GM23338 (cell line): Measurements from ENCODE around the gene TAGLN. TPM values are rescaled to one million over a fixed set of nuclear protein-coding genes. Genes with fewer than 3 reads are reported as not detected.
A peak's percentile ranks its signal among the peaks of the same experiment; 100 is the strongest.
"Not testable (repeated sequence)": the region's sequence is repeated elsewhere in the genome, so short reads cannot be mapped to it uniquely, and the experiment has no call there.

Experiments
- ATAC-seq: fragments of 200-7000 bp; cut with Tn5 transposase; 3 replicates; pipeline ENCODE4 v1.9.1; 2020
- DNase-seq: peaks from one replicate; pipeline ENCODE4 v3.0.0-alpha.2; 2015; ENCODE audit warnings: low spot score
- H2AFZ ChIP-seq: fragments of 200-600 bp; sonication (generic); 2 replicates; pipeline ENCODE4 v1.8.0; 2016; ENCODE audit warnings: antibody characterized with exemption, mild to moderate bottlenecking, moderate library complexity
- H3F3A ChIP-seq: fragments of 200-600 bp; sonication (generic); replicated peaks from 2 replicates; pipeline ENCODE4 v1.8.0; 2017; ENCODE audit warnings: antibody characterized with exemption, mixed run types, low read depth
- H3K27ac ChIP-seq: fragments of 200-600 bp; sonication (generic); 2 replicates; pipeline ENCODE4 v1.6.1; 2016; ENCODE audit warnings: low read depth
- H3K27me3 ChIP-seq: fragments of 200-600 bp; sonication (generic); 2 replicates; pipeline ENCODE4 v1.8.0; 2016; ENCODE audit warnings: mild to moderate bottlenecking, mixed run types, moderate library complexity; ENCODE audit not compliant: insufficient read depth
- H3K36me3 ChIP-seq: fragments of 200-600 bp; sonication (generic); 2 replicates; pipeline ENCODE4 v1.8.0; 2016; ENCODE audit warnings: mild to moderate bottlenecking; ENCODE audit not compliant: insufficient read depth
- H3K4me1 ChIP-seq: fragments of 200-600 bp; sonication (generic); 2 replicates; pipeline ENCODE4 v1.8.0; 2016; ENCODE audit warnings: mild to moderate bottlenecking, moderate library complexity; ENCODE audit not compliant: insufficient read depth
- H3K4me2 ChIP-seq: fragments of 200-600 bp; sonication (generic); 2 replicates; pipeline ENCODE4 v1.7.1; 2017; ENCODE audit warnings: mixed run types
- H3K4me3 ChIP-seq: fragments of 200-600 bp; sonication (generic); 2 replicates; pipeline ENCODE4 v1.6.1; 2016; ENCODE audit warnings: mixed run types
- H3K79me2 ChIP-seq: fragments of 200-600 bp; sonication (generic); replicated peaks from 2 replicates; pipeline ENCODE4 v1.8.0; 2017; ENCODE audit warnings: mild to moderate bottlenecking; ENCODE audit not compliant: insufficient read depth
- H3K9me2 ChIP-seq: fragments of 200-600 bp; sonication (generic); 2 replicates; pipeline ENCODE4 v1.8.0; 2017; ENCODE audit not compliant: insufficient read depth
- H4K20me1 ChIP-seq: fragments of 200-600 bp; sonication (generic); replicated peaks from 2 replicates; pipeline ENCODE4 v1.8.0; 2017; ENCODE audit warnings: mild to moderate bottlenecking; ENCODE audit not compliant: insufficient read depth
- H3K27ac Mint-ChIP-seq: 2 replicates; pipeline ENCODE4 v1.8.0; 2020; ENCODE audit warnings: inconsistent platforms, mild to moderate bottlenecking, moderate library complexity, mixed read lengths
- H3K27me3 Mint-ChIP-seq: 3 replicates; pipeline ENCODE4 v1.8.0; 2022; ENCODE audit warnings: low read depth, mild to moderate bottlenecking, moderate library complexity, mixed read lengths, inconsistent platforms; ENCODE audit not compliant: insufficient read depth, poor library complexity
- H3K36me3 Mint-ChIP-seq: 3 replicates; pipeline ENCODE4 v1.8.0; 2021; ENCODE audit warnings: low read depth, mild to moderate bottlenecking, inconsistent platforms, moderate library complexity, mixed read lengths
- H3K4me1 Mint-ChIP-seq: 3 replicates; pipeline ENCODE4 v1.8.0; 2020; ENCODE audit warnings: mild to moderate bottlenecking, inconsistent platforms, mixed read lengths
- H3K4me3 Mint-ChIP-seq: 3 replicates; pipeline ENCODE4 v1.8.0; 2021; ENCODE audit warnings: moderate library complexity, mild to moderate bottlenecking, inconsistent platforms, mixed read lengths
- H3K9me3 Mint-ChIP-seq: 3 replicates; pipeline ENCODE4 v1.8.0; 2020; ENCODE audit warnings: moderate library complexity, mild to moderate bottlenecking, inconsistent platforms, mixed read lengths
- CREB1 ChIP-seq: fragments of 250-450 bp; sonication (Bioruptor Pico); IDR thresholded peaks from 2 replicates; pipeline ENCODE4 v1.5.0; 2020; ENCODE audit warnings: low read depth, mild to moderate bottlenecking, moderate library complexity
- ETS1 ChIP-seq: IDR thresholded peaks from 2 replicates; pipeline ENCODE4 v1.6.1; 2016; ENCODE audit warnings: antibody characterized with exemption
- POLR2AphosphoS5 ChIP-seq: IDR thresholded peaks from 2 replicates; pipeline ENCODE4 v1.6.1; 2016; ENCODE audit warnings: antibody characterized with exemption, low read depth
- STAT1 ChIP-seq: IDR thresholded peaks from one replicate; pipeline ENCODE4 v1.6.1; 2016; ENCODE audit warnings: antibody characterized with exemption; ENCODE audit not compliant: unreplicated experiment
- ZNF114 ChIP-seq: fragments of 250-450 bp; sonication (Bioruptor Pico); IDR thresholded peaks from 2 replicates; pipeline ENCODE4 v1.5.0; 2020; ENCODE audit warnings: mild to moderate bottlenecking, moderate library complexity
- polyA plus RNA-seq: library from polyadenylated mRNA; unstranded; fragments of >200 nt; fragmentation: Nextera tagmentation; extraction: Ambion mirVana; gene quantifications from 2 replicates; pipeline ENCODE4 v1.2.1, GENCODE V29; 2016
- total RNA-seq: library from RNA; depleted of rRNA; stranded (reverse); fragments of >200 nt; shearing (Covaris generic); gene quantifications from 2 replicates; pipeline ENCODE4 v1.2.3, GENCODE V29; 2014
- TF ChIP-seq, protein P1 (sequence below), 2 experiments: fragments of 200-600 bp in 1 of 2; sonication (generic) in 1 of 2; conservative IDR thresholded peaks; 2 replicates each; pipeline versions ENCODE4 v1.5.1 to v1.6.1; 2016 to 2017; ENCODE audit warnings: antibody characterized with exemption in 2 of 2, low read depth in 2 of 2, mild to moderate bottlenecking in 2 of 2, moderate library complexity in 1 of 2
- TF ChIP-seq, protein P2 (sequence below): IDR thresholded peaks from one replicate; pipeline ENCODE4 v1.6.1; 2018; ENCODE audit warnings: antibody characterized with exemption; ENCODE audit not compliant: unreplicated experiment

TAGLN gene
- total and polyA plus RNA-seq, 2 experiments from 2014 or later: 86.8 to 130 TPM

DNA sequence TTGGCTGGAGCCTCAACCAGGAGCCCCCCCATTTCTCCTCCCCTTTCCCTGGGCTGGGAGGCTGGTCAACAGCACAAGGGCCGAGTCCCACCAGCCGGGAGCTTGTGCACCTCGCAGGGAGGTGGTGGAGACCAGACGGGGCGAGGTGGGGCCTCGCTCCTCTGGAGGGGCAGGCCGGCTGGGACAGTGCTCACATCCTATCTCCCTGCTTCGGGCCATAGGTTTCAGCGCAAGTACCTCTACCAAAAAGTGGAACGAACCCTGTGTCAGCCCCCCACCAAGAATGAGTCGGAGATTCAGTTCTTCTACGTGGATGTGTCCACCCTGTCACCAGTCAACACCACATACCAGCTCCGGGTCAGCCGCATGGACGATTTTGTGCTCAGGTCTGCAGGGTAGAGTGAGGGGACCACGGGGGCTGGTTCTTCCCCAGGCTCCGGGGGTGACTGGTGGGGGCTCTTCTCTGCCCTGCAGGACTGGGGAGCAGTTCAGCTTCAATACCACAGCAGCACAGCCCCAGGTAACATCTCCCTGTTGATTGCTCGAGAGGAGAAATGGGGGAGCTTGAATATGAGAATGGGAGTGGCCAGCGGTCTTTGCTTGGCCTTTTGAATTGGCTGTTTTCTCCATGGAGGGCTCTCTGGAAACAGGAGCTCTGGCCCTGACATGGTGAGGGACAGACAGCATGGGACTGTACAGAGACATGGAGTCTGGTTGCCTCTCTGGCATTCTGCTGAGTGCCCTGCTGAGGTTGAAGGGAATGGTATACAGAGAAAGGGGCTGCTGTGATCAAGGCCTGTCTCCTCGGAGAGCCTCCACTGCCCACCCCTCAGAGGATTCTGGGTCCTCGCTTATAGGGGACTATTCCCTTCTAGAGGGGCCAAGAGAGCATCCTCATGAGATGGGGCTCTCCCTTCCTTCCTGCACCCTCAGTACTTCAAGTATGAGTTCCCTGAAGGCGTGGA lies 17.3 kb upstream of the TAGLN start:
- no peak for DNase-seq
- no peak overlapping the region for H3K4me3 Mint-ChIP-seq
- no peaks in the 10 kb centered on the region for H3K9me3 Mint-ChIP-seq

GRCh38 chr11:117182551-117182935 lies 16.6 kb upstream of the TAGLN start:
- Mint-ChIP-seq H3K36me3 (peaks cover 2% of the 10 kb centered on the region; the same call in 2 of the 3 replicates), H3K27ac (no peak overlapping the region), H3K4me3 (no peak overlapping the region; the same call in 2 of the 3 replicates), H3K4me1 (peaks cover 26% of the 10 kb centered on the region), H3K9me3 (no peaks in the 10 kb centered on the region), H3K27me3 (peaks cover 20% of the 10 kb centered on the region)
- H3K27ac ChIP-seq: no peak overlapping the region
- no peak overlapping the region for H3K4me2 ChIP-seq
- TF ChIP-seq STAT1 (no peak), CREB1 (no peak), ETS1 (no peak), ZNF114 (CRISPR knock-in tag) (no peak)
- TF ChIP-seq, protein P1, sequence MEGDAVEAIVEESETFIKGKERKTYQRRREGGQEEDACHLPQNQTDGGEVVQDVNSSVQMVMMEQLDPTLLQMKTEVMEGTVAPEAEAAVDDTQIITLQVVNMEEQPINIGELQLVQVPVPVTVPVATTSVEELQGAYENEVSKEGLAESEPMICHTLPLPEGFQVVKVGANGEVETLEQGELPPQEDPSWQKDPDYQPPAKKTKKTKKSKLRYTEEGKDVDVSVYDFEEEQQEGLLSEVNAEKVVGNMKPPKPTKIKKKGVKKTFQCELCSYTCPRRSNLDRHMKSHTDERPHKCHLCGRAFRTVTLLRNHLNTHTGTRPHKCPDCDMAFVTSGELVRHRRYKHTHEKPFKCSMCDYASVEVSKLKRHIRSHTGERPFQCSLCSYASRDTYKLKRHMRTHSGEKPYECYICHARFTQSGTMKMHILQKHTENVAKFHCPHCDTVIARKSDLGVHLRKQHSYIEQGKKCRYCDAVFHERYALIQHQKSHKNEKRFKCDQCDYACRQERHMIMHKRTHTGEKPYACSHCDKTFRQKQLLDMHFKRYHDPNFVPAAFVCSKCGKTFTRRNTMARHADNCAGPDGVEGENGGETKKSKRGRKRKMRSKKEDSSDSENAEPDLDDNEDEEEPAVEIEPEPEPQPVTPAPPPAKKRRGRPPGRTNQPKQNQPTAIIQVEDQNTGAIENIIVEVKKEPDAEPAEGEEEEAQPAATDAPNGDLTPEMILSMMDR (conservative IDR thresholded peaks at IDR 0.05; ENCODE audit: low read depth in 2 of 2): no peak
- H3K9me2 ChIP-seq: no peaks in the 10 kb centered on the region
- peaks cover 20% of the 10 kb centered on the region for H3F3A ChIP-seq
- peaks cover 24% of the 10 kb centered on the region for H3K4me1 ChIP-seq
- no peak overlapping the region for H2AFZ ChIP-seq
- H3K27me3 ChIP-seq: no peaks in the 10 kb centered on the region
- ATAC-seq (no peak), DNase-seq (no peak)
- no peaks in the 10 kb centered on the region for H4K20me1 ChIP-seq
- peaks cover 5% of the 10 kb centered on the region; the same call in 1 of the 2 replicates for H3K79me2 ChIP-seq
- no peaks in the 10 kb centered on the region for H3K36me3 ChIP-seq
- H3K4me3 ChIP-seq: no peak overlapping the region

More for the DNA sequence above, 17.3 kb upstream of the TAGLN start:
- H3K4me2 ChIP-seq: no peak overlapping the region
- H3K27ac ChIP-seq: no peak overlapping the region
- H4K20me1 ChIP-seq: no peaks in the 10 kb centered on the region
- H3K27me3 ChIP-seq: no peaks in the 10 kb centered on the region
- no peaks in the 10 kb centered on the region for H3K36me3 ChIP-seq
- no peaks in the 10 kb centered on the region for H3K9me2 ChIP-seq
- H3K27me3 Mint-ChIP-seq: peaks cover 20% of the 10 kb centered on the region
- H3K79me2 ChIP-seq: peaks cover 5% of the 10 kb centered on the region; the same call in 1 of the 2 replicates
- no peak overlapping the region for H2AFZ ChIP-seq
- no peak overlapping the region for H3K4me3 ChIP-seq
- H3F3A ChIP-seq: peaks cover 23% of the 10 kb centered on the region
- ATAC-seq: peak; percentile 1
- H3K4me1 Mint-ChIP-seq: peaks cover 26% of the 10 kb centered on the region
- H3K27ac Mint-ChIP-seq: no peak overlapping the region
- no peak for TF ChIP-seq POLR2AphosphoS5
- TF ChIP-seq, protein P2, sequence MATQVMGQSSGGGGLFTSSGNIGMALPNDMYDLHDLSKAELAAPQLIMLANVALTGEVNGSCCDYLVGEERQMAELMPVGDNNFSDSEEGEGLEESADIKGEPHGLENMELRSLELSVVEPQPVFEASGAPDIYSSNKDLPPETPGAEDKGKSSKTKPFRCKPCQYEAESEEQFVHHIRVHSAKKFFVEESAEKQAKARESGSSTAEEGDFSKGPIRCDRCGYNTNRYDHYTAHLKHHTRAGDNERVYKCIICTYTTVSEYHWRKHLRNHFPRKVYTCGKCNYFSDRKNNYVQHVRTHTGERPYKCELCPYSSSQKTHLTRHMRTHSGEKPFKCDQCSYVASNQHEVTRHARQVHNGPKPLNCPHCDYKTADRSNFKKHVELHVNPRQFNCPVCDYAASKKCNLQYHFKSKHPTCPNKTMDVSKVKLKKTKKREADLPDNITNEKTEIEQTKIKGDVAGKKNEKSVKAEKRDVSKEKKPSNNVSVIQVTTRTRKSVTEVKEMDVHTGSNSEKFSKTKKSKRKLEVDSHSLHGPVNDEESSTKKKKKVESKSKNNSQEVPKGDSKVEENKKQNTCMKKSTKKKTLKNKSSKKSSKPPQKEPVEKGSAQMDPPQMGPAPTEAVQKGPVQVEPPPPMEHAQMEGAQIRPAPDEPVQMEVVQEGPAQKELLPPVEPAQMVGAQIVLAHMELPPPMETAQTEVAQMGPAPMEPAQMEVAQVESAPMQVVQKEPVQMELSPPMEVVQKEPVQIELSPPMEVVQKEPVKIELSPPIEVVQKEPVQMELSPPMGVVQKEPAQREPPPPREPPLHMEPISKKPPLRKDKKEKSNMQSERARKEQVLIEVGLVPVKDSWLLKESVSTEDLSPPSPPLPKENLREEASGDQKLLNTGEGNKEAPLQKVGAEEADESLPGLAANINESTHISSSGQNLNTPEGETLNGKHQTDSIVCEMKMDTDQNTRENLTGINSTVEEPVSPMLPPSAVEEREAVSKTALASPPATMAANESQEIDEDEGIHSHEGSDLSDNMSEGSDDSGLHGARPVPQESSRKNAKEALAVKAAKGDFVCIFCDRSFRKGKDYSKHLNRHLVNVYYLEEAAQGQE: no peak
- TF ChIP-seq CREB1: no peak
- H3K4me1 ChIP-seq: peaks cover 25% of the 10 kb centered on the region
- peaks cover 2% of the 10 kb centered on the region; the same call in 2 of the 3 replicates for H3K36me3 Mint-ChIP-seq

- Mint-ChIP-seq H3K4me1 (peaks cover 20% of the 10 kb centered on the region), H3K27me3 (peaks cover 20% of the 10 kb centered on the region)
- not testable (repeated sequence) for H3K9me2 ChIP-seq, ATAC-seq, H3K27ac Mint-ChIP-seq, DNase-seq, H3K79me2 ChIP-seq, H2AFZ ChIP-seq, H3K9me3 Mint-ChIP-seq, H3K27ac ChIP-seq, H3K4me3 ChIP-seq, H3K4me3 Mint-ChIP-seq, H3K36me3 Mint-ChIP-seq, H3K36me3 ChIP-seq, H3K27me3 ChIP-seq, H4K20me1 ChIP-seq, H3K4me2 ChIP-seq
- Histone ChIP-seq H3F3A (peaks cover 14% of the 10 kb centered on the region; the same call in 1 of the 2 replicates), H3K4me1 (peaks cover 18% of the 10 kb centered on the region)
These were observed 16.0 kb upstream of the TAGLN start for GRCh38 chr11:117183178-117183577.
